Nephron (organoid): ENCODE measurements around the gene YIPF3.
"Not testable (repeated sequence)": the region's sequence is repeated elsewhere in the genome, so short reads cannot be mapped to it uniquely, and the experiment has no call there.

ENCODE experiments used
- H3K27ac Mint-ChIP-seq, 3 experiments: 2 replicates each; pipeline ENCODE4 v1.8.0; 2020; ENCODE audit warnings: mixed read lengths in 3 of 3, mild to moderate bottlenecking in 2 of 3, moderate library complexity in 1 of 3
- H3K27me3 Mint-ChIP-seq: 2 replicates; pipeline ENCODE4 v1.8.0; 2021; ENCODE audit warnings: low read depth, mild to moderate bottlenecking, moderate library complexity, mixed read lengths
- H3K36me3 Mint-ChIP-seq: 2 replicates; pipeline ENCODE4 v1.8.0; 2020; ENCODE audit warnings: low read depth, mixed read lengths
- H3K4me1 Mint-ChIP-seq: 2 replicates; pipeline ENCODE4 v1.8.0; 2020; ENCODE audit warnings: mixed read lengths
- H3K4me3 Mint-ChIP-seq, 3 experiments: 2 replicates each; pipeline ENCODE4 v1.8.0; 2020; ENCODE audit warnings: mild to moderate bottlenecking in 3 of 3, mixed read lengths in 3 of 3, moderate library complexity in 2 of 3
- H3K9me3 Mint-ChIP-seq: 2 replicates; pipeline ENCODE4 v1.8.0; 2020; ENCODE audit warnings: mixed read lengths
- CTCF ChIP-seq, 3 experiments: fragments of 200-600 bp; sonication (generic); IDR thresholded peaks; one replicate each; pipeline ENCODE4 v1.5.0; 2021; ENCODE audit warnings: antibody characterized with exemption in 3 of 3; ENCODE audit not compliant: unreplicated experiment in 3 of 3

Gene YIPF3

GRCh38 chr6:43471399-43471798 lies 45.3 kb downstream of the YIPF3 start:
- Mint-ChIP-seq H3K9me3 (no peaks in the 10 kb centered on the region), H3K36me3 (no peaks in the 10 kb centered on the region), H3K4me1 (peaks cover 7% of the 10 kb centered on the region), H3K27ac (no peak overlapping the region), H3K4me3 (no peak overlapping the region), H3K27me3 (peaks cover 13% of the 10 kb centered on the region)
- no peak for TF ChIP-seq CTCF (IDR thresholded peaks at IDR 0.05; ENCODE audit: unreplicated experiment in 3 of 3)

- Mint-ChIP-seq H3K27me3 (peaks cover 7% of the 10 kb centered on the region), H3K9me3 (no peaks in the 10 kb centered on the region), H3K27ac (no peak overlapping the region), H3K36me3 (no peaks in the 10 kb centered on the region), H3K4me3 (no peak overlapping the region), H3K4me1 (no peaks in the 10 kb centered on the region)
- TF ChIP-seq CTCF (IDR thresholded peaks at IDR 0.05; ENCODE audit: unreplicated experiment in 3 of 3), result no peak
Measured at GRCh38 chr6:43469947-43470346, 46.8 kb downstream of the YIPF3 start.

- Mint-ChIP-seq H3K36me3 (no peaks in the 10 kb centered on the region), H3K9me3 (no peaks in the 10 kb centered on the region), H3K4me3 (no peak overlapping the region), H3K27ac (no peak overlapping the region), H3K27me3 (peaks cover 12% of the 10 kb centered on the region), H3K4me1 (no peaks in the 10 kb centered on the region)
- TF ChIP-seq CTCF (IDR thresholded peaks at IDR 0.05; ENCODE audit: unreplicated experiment in 3 of 3), result no peak
Measured at GRCh38 chr6:43468748-43469681, 47.7 kb downstream of the YIPF3 start.

GRCh38 chr6:43468240-43468639 lies 48.5 kb downstream of the YIPF3 start:
- Mint-ChIP-seq H3K36me3 (no peaks in the 10 kb centered on the region), H3K4me3 (no peak overlapping the region), H3K27me3 (peaks cover 13% of the 10 kb centered on the region), H3K27ac (no peak overlapping the region), H3K9me3 (no peaks in the 10 kb centered on the region), H3K4me1 (no peaks in the 10 kb centered on the region)
- TF ChIP-seq CTCF (IDR thresholded peaks at IDR 0.05; ENCODE audit: unreplicated experiment in 3 of 3), result no peak

GRCh38 chr6:43467752-43468151 lies 49.0 kb downstream of the YIPF3 start:
- no peaks in the 10 kb centered on the region for H3K4me1 Mint-ChIP-seq
- H3K27ac Mint-ChIP-seq, result no peak overlapping the region
- H3K9me3 Mint-ChIP-seq, result no peaks in the 10 kb centered on the region
- no peak overlapping the region for H3K4me3 Mint-ChIP-seq
- H3K36me3 Mint-ChIP-seq, result no peaks in the 10 kb centered on the region
- no peak for TF ChIP-seq CTCF (IDR thresholded peaks at IDR 0.05; ENCODE audit: unreplicated experiment in 3 of 3)
- peaks cover 14% of the 10 kb centered on the region for H3K27me3 Mint-ChIP-seq

- H3K27me3 Mint-ChIP-seq, result peaks cover 19% of the 10 kb centered on the region
Measured at GRCh38 chr6:43467265-43467664, 49.5 kb downstream of the YIPF3 start.

More at GRCh38 chr6:43467265-43467664, 49.5 kb downstream of the YIPF3 start:
- H3K4me3 Mint-ChIP-seq, H3K4me1 Mint-ChIP-seq, H3K27ac Mint-ChIP-seq, H3K36me3 Mint-ChIP-seq, H3K9me3 Mint-ChIP-seq: not testable (repeated sequence)
